Endothelial cell (in vitro differentiated cells): Measurements from ENCODE around the gene PET100. TPM values are rescaled to one million over a fixed set of nuclear protein-coding genes. Genes with fewer than 3 reads are reported as not detected.

Source experiments
- DNase-seq: peaks from one replicate; pipeline ENCODE4 v3.0.0; 2021; ENCODE audit warnings: low spot score
- H3K27ac Mint-ChIP-seq: one replicate; pipeline ENCODE4 v1.8.0; 2021; ENCODE audit warnings: mixed read lengths, inconsistent platforms; ENCODE audit not compliant: unreplicated experiment
- H3K27me3 Mint-ChIP-seq: one replicate; pipeline ENCODE4 v1.8.0; 2021; ENCODE audit warnings: mild to moderate bottlenecking, moderate library complexity, mixed read lengths, inconsistent platforms; ENCODE audit not compliant: unreplicated experiment
- H3K36me3 Mint-ChIP-seq: one replicate; pipeline ENCODE4 v1.8.0; 2021; ENCODE audit warnings: mild to moderate bottlenecking, low read depth, mixed read lengths, inconsistent platforms; ENCODE audit not compliant: unreplicated experiment
- H3K4me1 Mint-ChIP-seq: one replicate; pipeline ENCODE4 v1.8.0; 2021; ENCODE audit warnings: mild to moderate bottlenecking, mixed read lengths, inconsistent platforms; ENCODE audit not compliant: unreplicated experiment
- H3K4me3 Mint-ChIP-seq: one replicate; pipeline ENCODE4 v1.8.0; 2021; ENCODE audit warnings: mild to moderate bottlenecking, mixed read lengths, inconsistent platforms; ENCODE audit not compliant: unreplicated experiment
- H3K9me3 Mint-ChIP-seq: one replicate; pipeline ENCODE4 v1.8.0; 2021; ENCODE audit warnings: mixed read lengths, inconsistent platforms; ENCODE audit not compliant: unreplicated experiment
- CTCF ChIP-seq: fragments of 200-600 bp; sonication (generic); IDR thresholded peaks from one replicate; pipeline ENCODE4 v1.5.0; 2021; ENCODE audit warnings: antibody characterized with exemption; ENCODE audit not compliant: unreplicated experiment
- total RNA-seq: library from RNA; stranded (reverse); fragmentation: NEBNext Ultra II Directional; extraction: Animal tissue kit (Norgen Biotek cat#: 25700); gene quantifications from one replicate; pipeline ENCODE4 v1.2.1, GENCODE V29; 2021; ENCODE audit not compliant: unreplicated experiment

Gene PET100
- total RNA-seq, 1 donor from 2014 or later = 122 TPM

GRCh38 chr19:7638802-7639465, 9.3 kb downstream of the PET100 start:
- Mint-ChIP-seq H3K27me3 (peaks cover 18% of the 10 kb centered on the region), H3K36me3 (peaks cover 10% of the 10 kb centered on the region), H3K27ac (no peak overlapping the region), H3K4me3 (no peak overlapping the region), H3K9me3 (no peaks in the 10 kb centered on the region), H3K4me1 (no peaks in the 10 kb centered on the region)
- no peak for TF ChIP-seq CTCF
- DNase-seq = no peak

- peaks cover 7% of the 10 kb centered on the region for H3K36me3 Mint-ChIP-seq
- no peak for TF ChIP-seq CTCF
- DNase-seq = no peak
- peak overlapping the region; percentile 52 for H3K27ac Mint-ChIP-seq
- H3K27me3 Mint-ChIP-seq = peaks cover 20% of the 10 kb centered on the region
- H3K9me3 Mint-ChIP-seq = no peaks in the 10 kb centered on the region
- H3K4me3 Mint-ChIP-seq = no peak overlapping the region
- no peaks in the 10 kb centered on the region for H3K4me1 Mint-ChIP-seq
Observed at GRCh38 chr19:7639863-7640348, 10.3 kb downstream of the PET100 start.

GRCh38 chr19:7640803-7641202, 11.2 kb downstream of the PET100 start:
- H3K27me3 Mint-ChIP-seq = peaks cover 17% of the 10 kb centered on the region
- no peak overlapping the region for H3K4me3 Mint-ChIP-seq
- H3K27ac Mint-ChIP-seq = no peak overlapping the region
- H3K4me1 Mint-ChIP-seq = peaks cover 2% of the 10 kb centered on the region
- TF ChIP-seq CTCF = no peak
- no peaks in the 10 kb centered on the region for H3K9me3 Mint-ChIP-seq
- no peak for DNase-seq
- peaks cover 7% of the 10 kb centered on the region for H3K36me3 Mint-ChIP-seq

GRCh38 chr19:7641290-7642276, 12.0 kb downstream of the PET100 start:
- DNase-seq = peak; percentile 26
- TF ChIP-seq CTCF = no peak
- peaks cover 13% of the 10 kb centered on the region for H3K27me3 Mint-ChIP-seq
- no peak overlapping the region for H3K27ac Mint-ChIP-seq
- no peaks in the 10 kb centered on the region for H3K9me3 Mint-ChIP-seq
- H3K36me3 Mint-ChIP-seq = peaks cover 7% of the 10 kb centered on the region
- no peak overlapping the region for H3K4me3 Mint-ChIP-seq
- H3K4me1 Mint-ChIP-seq = peaks cover 3% of the 10 kb centered on the region
